Neuron (in vitro differentiated cells): ENCODE data around the gene PPP1R10.

ENCODE experiments used
- H2AFZ ChIP-seq: one replicate; pipeline ENCODE4 v1.6.1; 2013; ENCODE audit warnings: low read depth, mild to moderate bottlenecking, inconsistent platforms, low read length, moderate library complexity
- H3K27me3 ChIP-seq: one replicate; pipeline ENCODE4 v1.6.1; 2013; ENCODE audit warnings: low read length; ENCODE audit not compliant: insufficient read depth
- H3K36me3 ChIP-seq: one replicate; pipeline ENCODE4 v1.6.1; 2013; ENCODE audit warnings: low read length; ENCODE audit not compliant: insufficient read depth
- H3K4me1 ChIP-seq: one replicate; pipeline ENCODE4 v1.6.1; 2013; ENCODE audit warnings: low read length; ENCODE audit not compliant: insufficient read depth
- H3K4me3 ChIP-seq: 2 replicates; pipeline ENCODE4 v1.5.1; 2013; ENCODE audit warnings: mild to moderate bottlenecking, low read length, moderate library complexity
- H3K9me3 ChIP-seq: one replicate; pipeline ENCODE4 v1.6.1; 2013; ENCODE audit warnings: low read length

The PPP1R10 gene

DNA sequence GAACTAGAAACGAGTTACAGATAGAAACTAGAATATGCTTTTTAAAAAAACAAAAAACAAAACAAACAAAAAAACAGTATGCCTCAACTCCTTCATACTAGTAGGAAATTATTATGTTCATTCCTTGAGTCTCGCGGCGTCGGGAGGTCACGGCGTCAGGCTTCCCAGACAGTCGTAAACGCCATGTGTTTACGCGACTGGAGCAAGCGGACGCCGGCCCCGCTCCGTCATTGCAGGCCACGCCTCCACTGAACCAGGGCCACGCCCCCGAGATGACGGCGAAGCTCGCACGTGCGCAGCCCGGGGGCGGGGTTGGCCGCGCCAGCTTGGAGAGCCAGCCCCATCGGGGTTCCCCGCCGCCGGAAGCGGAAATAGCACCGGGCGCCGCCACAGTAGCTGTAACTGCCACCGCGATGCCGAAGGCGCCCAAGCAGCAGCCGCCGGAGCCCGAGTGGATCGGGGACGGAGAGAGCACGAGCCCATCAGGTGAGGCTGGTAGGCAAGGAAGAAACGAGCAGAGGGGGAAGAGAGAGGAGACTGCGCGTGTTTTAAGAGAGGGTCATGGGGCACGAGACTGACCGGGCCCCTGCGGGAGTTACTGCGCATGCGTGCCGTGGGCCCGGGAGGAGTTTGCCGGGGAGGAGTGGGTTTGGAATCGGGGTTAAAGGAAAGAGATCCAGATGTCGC is 45.8 kb downstream of the PPP1R10 start, which contains the start of gene ABCF1:
Gene ABCF1, plus strand, starts transcription at position 368 of the 687 bp plus-strand sequence. Its CDS starts 46 bp downstream, at position 414.
- no peaks in the 10 kb centered on the region for H3K9me3 ChIP-seq
- peak within 1 kb of the TSS; percentile 92 for H2AFZ ChIP-seq
- H3K4me1 ChIP-seq: peaks cover 22% of the 10 kb centered on the region
- H3K4me3 ChIP-seq: peak within 1 kb of the TSS; percentile 87
- no peaks in the 10 kb centered on the region for H3K27me3 ChIP-seq
- peaks cover 4% of the 10 kb centered on the region for H3K36me3 ChIP-seq

DNA sequence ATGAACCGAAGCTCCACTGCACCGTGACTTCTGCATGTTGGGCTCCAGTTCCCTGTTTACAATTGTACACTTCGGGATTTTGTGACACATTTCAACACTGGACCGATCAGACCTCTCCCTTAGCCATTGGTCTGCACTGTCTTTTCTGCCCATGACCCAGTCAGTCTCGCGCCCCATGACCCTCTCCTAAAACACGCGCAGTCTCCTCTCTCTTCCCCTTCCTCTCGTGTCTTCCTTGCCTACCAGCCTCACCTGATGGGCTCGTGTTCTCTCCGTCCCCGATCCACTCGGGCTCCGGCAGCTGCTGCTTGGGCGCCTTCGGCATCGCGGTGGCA is 46.3 kb downstream of the PPP1R10 start:
- H2AFZ ChIP-seq: peak overlapping the region; percentile 92
- no peaks in the 10 kb centered on the region for H3K27me3 ChIP-seq
- no peaks in the 10 kb centered on the region for H3K9me3 ChIP-seq
- peak overlapping the region; percentile 87 for H3K4me3 ChIP-seq
- peaks cover 4% of the 10 kb centered on the region for H3K36me3 ChIP-seq
- H3K4me1 ChIP-seq: peaks cover 22% of the 10 kb centered on the region

DNA sequence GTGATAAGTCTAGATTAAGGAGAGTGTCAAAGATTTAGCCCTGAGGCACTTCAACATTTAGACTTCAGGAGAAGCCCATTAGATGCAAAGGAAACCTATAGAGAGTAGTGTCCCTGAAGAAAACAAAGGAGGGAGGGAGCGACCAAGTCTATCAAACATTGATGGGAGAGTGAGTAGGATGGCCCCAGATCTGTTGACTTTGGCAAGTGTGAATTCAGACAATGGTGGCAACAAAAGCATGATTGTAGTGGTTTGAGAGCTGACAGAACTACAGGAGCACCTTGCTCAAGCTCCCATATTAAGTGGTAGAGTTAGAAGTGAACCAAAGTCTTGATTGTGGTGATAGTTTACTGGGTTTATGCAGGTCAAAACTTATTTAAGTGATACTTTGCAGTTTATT is 46.8 kb downstream of the PPP1R10 start:
- Histone ChIP-seq H3K27me3 (no peaks in the 10 kb centered on the region), H3K9me3 (no peaks in the 10 kb centered on the region), H2AFZ (peak overlapping the region; percentile 92), H3K4me3 (peak overlapping the region; percentile 87), H3K4me1 (peaks cover 22% of the 10 kb centered on the region), H3K36me3 (peaks cover 4% of the 10 kb centered on the region)

GRCh38 chr6:30568245-30568644 is 48.8 kb downstream of the PPP1R10 start:
- Histone ChIP-seq H2AFZ (no peak overlapping the region), H3K4me3 (no peak overlapping the region), H3K27me3 (no peaks in the 10 kb centered on the region), H3K9me3 (no peaks in the 10 kb centered on the region), H3K4me1 (peaks cover 22% of the 10 kb centered on the region), H3K36me3 (peaks cover 12% of the 10 kb centered on the region)

DNA sequence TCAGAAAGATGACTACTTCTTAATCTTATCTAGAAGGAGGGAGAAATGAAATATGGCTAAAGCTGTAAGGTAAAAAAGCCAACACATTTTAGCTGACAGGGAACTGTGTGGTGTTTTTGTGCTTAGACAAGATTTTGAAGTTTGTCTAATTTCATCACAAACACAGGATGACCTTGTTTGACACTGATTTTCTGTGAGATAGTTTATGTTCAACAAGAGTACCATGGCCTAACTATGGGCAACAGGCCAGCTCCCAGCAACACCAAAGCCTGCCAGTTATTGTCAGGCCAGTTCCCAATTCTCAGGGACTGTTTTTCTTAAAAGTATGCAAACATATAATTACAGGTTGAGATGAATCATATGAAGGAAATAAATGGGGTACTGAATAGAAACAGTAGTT is 51.3 kb downstream of the PPP1R10 start:
- H3K4me1 ChIP-seq: peaks cover 6% of the 10 kb centered on the region
- peaks cover 30% of the 10 kb centered on the region for H3K36me3 ChIP-seq
- no peaks in the 10 kb centered on the region for H3K9me3 ChIP-seq
- no peak overlapping the region for H2AFZ ChIP-seq
- no peaks in the 10 kb centered on the region for H3K27me3 ChIP-seq
- H3K4me3 ChIP-seq: no peak overlapping the region

GRCh38 chr6:30564114-30564513 is 52.9 kb downstream of the PPP1R10 start:
- no peaks in the 10 kb centered on the region for H3K4me1 ChIP-seq
- no peaks in the 10 kb centered on the region for H3K27me3 ChIP-seq
- no peaks in the 10 kb centered on the region for H3K9me3 ChIP-seq
- H3K4me3 ChIP-seq: no peak overlapping the region
- no peak overlapping the region for H2AFZ ChIP-seq
- H3K36me3 ChIP-seq: peaks cover 30% of the 10 kb centered on the region

GRCh38 chr6:30562470-30563425 is 54.3 kb downstream of the PPP1R10 start:
- H3K9me3 ChIP-seq: no peaks in the 10 kb centered on the region
- no peak overlapping the region for H3K4me3 ChIP-seq
- peaks cover 35% of the 10 kb centered on the region for H3K36me3 ChIP-seq
- peaks cover 8% of the 10 kb centered on the region for H3K4me1 ChIP-seq
- H3K27me3 ChIP-seq: no peaks in the 10 kb centered on the region
- no peak overlapping the region for H2AFZ ChIP-seq

DNA sequence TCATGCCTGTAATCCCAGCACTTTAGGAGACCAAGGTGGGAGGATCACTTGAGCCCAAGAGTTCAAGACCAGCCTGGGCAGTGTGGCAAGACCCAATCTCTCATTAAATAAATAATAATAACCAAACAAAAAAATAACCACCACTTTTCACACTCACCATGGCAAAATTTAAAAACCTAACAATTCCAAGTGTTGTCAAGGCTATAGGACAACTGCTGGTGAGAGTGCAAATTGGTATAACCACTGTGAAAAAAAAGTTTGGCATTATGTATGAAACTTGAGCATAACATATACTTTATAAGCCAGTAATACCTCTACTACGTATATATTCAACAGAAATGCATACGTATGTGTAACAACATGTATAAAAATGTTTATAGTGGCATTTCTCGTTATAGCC is 56.1 kb downstream of the PPP1R10 start:
- no peaks in the 10 kb centered on the region for H3K9me3 ChIP-seq
- H3K27me3 ChIP-seq: no peaks in the 10 kb centered on the region
- H2AFZ ChIP-seq: no peak overlapping the region
- peaks cover 11% of the 10 kb centered on the region for H3K4me1 ChIP-seq
- peaks cover 35% of the 10 kb centered on the region for H3K36me3 ChIP-seq
- H3K4me3 ChIP-seq: no peak overlapping the region

GRCh38 chr6:30557683-30557981 is 59.4 kb downstream of the PPP1R10 start:
- no peaks in the 10 kb centered on the region for H3K27me3 ChIP-seq
- peak overlapping the region; percentile 91 for H2AFZ ChIP-seq
- H3K9me3 ChIP-seq: no peaks in the 10 kb centered on the region
- peak overlapping the region; percentile 88 for H3K4me3 ChIP-seq
- H3K4me1 ChIP-seq: peaks cover 19% of the 10 kb centered on the region
- peaks cover 38% of the 10 kb centered on the region for H3K36me3 ChIP-seq

DNA sequence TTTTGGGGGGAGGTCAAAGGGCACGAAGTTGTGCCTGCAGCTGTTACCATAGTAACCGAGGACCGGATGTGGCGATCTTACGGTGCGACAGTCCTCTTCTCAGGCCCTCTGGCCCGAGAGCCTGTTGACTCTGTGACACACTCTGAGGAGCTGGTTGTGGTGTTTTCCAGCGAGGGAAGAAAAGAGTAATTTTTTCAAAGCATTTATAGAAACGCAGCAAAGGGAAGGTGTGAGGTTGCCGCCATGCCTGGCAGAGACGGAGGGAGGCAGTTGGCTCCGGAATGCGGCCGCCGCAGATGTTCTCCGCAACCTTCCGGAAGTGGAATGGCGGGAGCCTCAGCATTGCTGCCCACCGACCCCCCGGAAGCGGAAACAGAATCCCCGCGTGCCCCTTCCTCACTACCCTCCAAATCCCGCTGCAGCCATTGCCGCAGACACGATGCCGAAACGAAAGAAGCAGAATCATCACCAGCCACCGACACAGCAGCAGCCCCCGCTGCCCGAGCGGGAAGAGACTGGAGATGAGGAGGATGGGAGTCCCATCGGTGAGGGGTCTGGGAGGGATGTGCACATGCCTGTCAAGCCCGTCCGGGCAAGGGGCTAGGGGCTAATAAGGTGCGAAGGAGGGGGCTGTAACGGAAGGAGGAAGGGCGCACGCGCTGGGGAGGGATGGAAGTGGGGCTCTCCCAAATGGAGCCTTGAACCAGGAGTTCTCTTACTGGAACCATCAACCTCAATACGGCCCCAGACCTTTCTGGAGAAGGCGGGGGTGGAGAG is 59.9 kb downstream of the PPP1R10 start, which contains the start of gene PRR3:
Gene PRR3, plus strand, starts transcription at position 390 of the 777 bp plus-strand sequence. Its CDS starts 50 bp downstream, at position 440.
- H3K27me3 ChIP-seq: no peaks in the 10 kb centered on the region
- H3K9me3 ChIP-seq: no peaks in the 10 kb centered on the region
- peak within 1 kb of the TSS; percentile 88 for H3K4me3 ChIP-seq
- H3K36me3 ChIP-seq: peaks cover 38% of the 10 kb centered on the region
- H3K4me1 ChIP-seq: peaks cover 19% of the 10 kb centered on the region
- H2AFZ ChIP-seq: peak within 1 kb of the TSS; percentile 91

- Histone ChIP-seq H3K36me3 (peaks cover 35% of the 10 kb centered on the region), H2AFZ (peak within 1 kb of the TSS; percentile 91), H3K4me3 (peak within 1 kb of the TSS; percentile 88), H3K9me3 (no peaks in the 10 kb centered on the region), H3K27me3 (no peaks in the 10 kb centered on the region), H3K4me1 (peaks cover 19% of the 10 kb centered on the region)
Measured at GRCh38 chr6:30556066-30556905, 60.8 kb downstream of the PPP1R10 start, which contains the start of gene GNL1. GNL1 (minus strand) TSS chr6:30556489; CDS start chr6:30556203, 286 bp downstream.

- no peaks in the 10 kb centered on the region for H3K9me3 ChIP-seq
- H2AFZ ChIP-seq: peak overlapping the region; percentile 91
- peaks cover 38% of the 10 kb centered on the region for H3K36me3 ChIP-seq
- H3K4me3 ChIP-seq: peak overlapping the region; percentile 88
- H3K4me1 ChIP-seq: peaks cover 19% of the 10 kb centered on the region
- no peaks in the 10 kb centered on the region for H3K27me3 ChIP-seq
Measured at GRCh38 chr6:30555816-30556065, 61.3 kb downstream of the PPP1R10 start.
